Activated T-helper 2 cell treated with anti-CD3 and anti-CD28 coated beads, Interferon-gamma antibody, Interleukin-2, Interleukin-4, amounts not matched to agents 10 μg/mL and 5 μg/mL and 100 μg/mL, durations not matched to agents 14 hours and 24 hours and 36 hours (primary cell): ENCODE data around the gene CPNE4. TPM values are rescaled to one million over a fixed set of nuclear protein-coding genes. Genes with fewer than 3 reads are reported as not detected.

Experiments used
- DNase-seq: peaks from one replicate; pipeline ENCODE4 v3.0.0; 2021; ENCODE audit warnings: low spot score
- H3K27ac Mint-ChIP-seq: one replicate; pipeline ENCODE4 v1.8.0; 2021; ENCODE audit warnings: mixed read lengths
- H3K27me3 Mint-ChIP-seq: one replicate; pipeline ENCODE4 v1.8.0; 2021; ENCODE audit warnings: low read depth, mixed read lengths
- H3K36me3 Mint-ChIP-seq: one replicate; pipeline ENCODE4 v1.8.0; 2021; ENCODE audit warnings: low read depth, mixed read lengths
- H3K4me1 Mint-ChIP-seq: one replicate; pipeline ENCODE4 v1.8.0; 2021; ENCODE audit warnings: low read depth, mixed read lengths
- H3K4me3 Mint-ChIP-seq: one replicate; pipeline ENCODE4 v1.8.0; 2021; ENCODE audit warnings: low read depth, mild to moderate bottlenecking, moderate library complexity, mixed read lengths
- H3K9me3 Mint-ChIP-seq: one replicate; pipeline ENCODE4 v1.8.0; 2021; ENCODE audit warnings: mixed read lengths
- intact Hi-C: fragments of 100-400 bp; cut with micrococcal nuclease; formaldehyde crosslinking; loops from one replicate; pipeline ENCODE4 v1.15.1; 2023
- total RNA-seq: library from RNA; stranded (reverse); gene quantifications from 2 replicates; pipeline ENCODE4 v1.2.3, GENCODE V29; 2022

Gene CPNE4
- total RNA-seq, 1 donor from 2014 or later: not detected

DNA sequence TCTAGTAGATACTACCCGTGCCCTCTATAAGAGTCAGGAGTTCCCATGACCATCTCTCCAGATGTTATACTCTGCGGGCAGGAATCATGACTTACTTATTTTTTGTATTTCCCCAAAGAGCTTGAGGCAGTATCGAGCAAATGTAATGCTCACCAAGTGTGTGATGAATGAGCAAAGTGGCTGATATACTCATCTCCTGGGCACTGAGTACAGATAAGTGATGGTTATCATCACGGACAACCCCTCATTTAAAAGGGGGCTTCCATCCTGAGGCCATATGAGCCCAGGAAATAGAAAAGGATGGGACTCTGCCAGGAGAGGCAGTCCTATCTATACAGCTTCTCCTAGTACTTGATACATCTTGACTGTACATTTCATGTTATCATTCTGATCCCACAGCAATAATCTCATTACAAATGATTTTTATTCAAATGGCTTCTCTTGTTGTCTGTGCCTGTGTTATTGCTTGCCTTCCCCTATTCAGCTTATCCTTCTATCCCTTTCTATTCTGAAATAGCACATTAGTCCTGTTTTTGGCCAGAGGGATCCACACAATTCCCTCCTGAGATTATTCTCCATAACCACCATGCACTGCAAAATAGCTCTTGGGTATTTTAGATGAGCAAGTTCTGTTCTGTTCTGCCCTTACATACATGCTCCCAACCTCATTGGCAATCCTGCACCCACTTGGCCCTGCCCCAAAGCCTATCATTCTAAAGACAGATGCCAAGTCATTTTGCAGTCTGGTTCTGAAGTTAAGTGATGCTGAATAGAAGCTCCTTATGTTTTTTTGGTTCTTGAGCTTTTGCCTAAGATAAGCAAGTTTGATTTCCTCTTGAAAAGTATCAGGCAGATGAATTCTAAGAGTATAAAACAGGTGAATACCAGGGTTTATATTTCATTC is 484.0 kb downstream of the CPNE4 start:
- Mint-ChIP-seq H3K9me3 (no peaks in the 10 kb centered on the region), H3K27ac (no peak overlapping the region), H3K4me3 (no peak overlapping the region), H3K4me1 (peaks cover 22% of the 10 kb centered on the region), H3K27me3 (peaks cover 41% of the 10 kb centered on the region), H3K36me3 (no peaks in the 10 kb centered on the region)
- intact Hi-C loops: no loop called here
- no peak for DNase-seq

DNA sequence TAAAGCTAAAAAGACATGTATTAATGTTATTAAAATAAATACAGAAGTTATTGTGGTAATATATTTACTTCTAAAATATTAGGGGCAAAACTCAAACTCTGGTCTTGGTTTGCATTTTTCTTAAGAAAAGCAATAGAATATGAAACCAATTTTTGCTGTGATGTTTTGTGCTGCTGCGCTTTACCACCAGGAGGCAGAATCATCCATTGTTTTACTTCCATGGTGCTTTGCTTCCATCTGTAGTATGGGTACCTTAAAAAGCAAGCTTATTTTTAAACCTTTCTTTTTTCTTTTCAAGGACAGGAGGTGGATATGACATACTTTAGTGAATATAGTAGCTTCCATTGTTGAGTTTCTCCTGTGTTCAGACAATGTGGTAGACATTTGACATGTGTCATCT is 485.5 kb downstream of the CPNE4 start:
- Mint-ChIP-seq H3K36me3 (no peaks in the 10 kb centered on the region), H3K4me3 (no peak overlapping the region), H3K9me3 (no peaks in the 10 kb centered on the region), H3K27ac (no peak overlapping the region), H3K4me1 (peaks cover 21% of the 10 kb centered on the region), H3K27me3 (peaks cover 43% of the 10 kb centered on the region)
- intact Hi-C loops: loop anchor here (1.0 kb wide), 1 partner anchor 480 kb away; no protein-coding TSS in a partner anchor
- DNase-seq: no peak

DNA sequence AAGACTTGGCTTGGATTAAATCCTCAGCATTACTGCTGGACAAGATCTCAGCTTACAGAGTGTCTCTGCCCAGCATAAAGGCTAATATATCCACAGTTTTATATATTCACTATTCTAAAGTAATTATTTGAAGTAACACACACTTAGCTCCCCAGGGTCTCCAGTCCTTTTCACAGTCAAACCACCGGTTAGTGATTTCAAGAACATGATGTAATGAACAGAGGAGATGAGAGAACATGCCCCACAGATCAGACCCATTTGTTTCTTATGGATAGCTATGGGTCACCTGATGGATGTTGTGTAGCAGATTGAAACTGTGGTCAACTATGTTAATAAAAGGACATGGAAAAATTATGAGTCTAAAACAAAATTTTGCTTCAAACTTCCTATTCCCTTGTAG is 487.2 kb downstream of the CPNE4 start:
- no peak overlapping the region for H3K4me3 Mint-ChIP-seq
- peaks cover 48% of the 10 kb centered on the region for H3K27me3 Mint-ChIP-seq
- no peaks in the 10 kb centered on the region for H3K36me3 Mint-ChIP-seq
- no peak overlapping the region for H3K27ac Mint-ChIP-seq
- peaks cover 4% of the 10 kb centered on the region for H3K4me1 Mint-ChIP-seq
- intact Hi-C loops: no loop called here
- no peak for DNase-seq
- no peaks in the 10 kb centered on the region for H3K9me3 Mint-ChIP-seq

DNA sequence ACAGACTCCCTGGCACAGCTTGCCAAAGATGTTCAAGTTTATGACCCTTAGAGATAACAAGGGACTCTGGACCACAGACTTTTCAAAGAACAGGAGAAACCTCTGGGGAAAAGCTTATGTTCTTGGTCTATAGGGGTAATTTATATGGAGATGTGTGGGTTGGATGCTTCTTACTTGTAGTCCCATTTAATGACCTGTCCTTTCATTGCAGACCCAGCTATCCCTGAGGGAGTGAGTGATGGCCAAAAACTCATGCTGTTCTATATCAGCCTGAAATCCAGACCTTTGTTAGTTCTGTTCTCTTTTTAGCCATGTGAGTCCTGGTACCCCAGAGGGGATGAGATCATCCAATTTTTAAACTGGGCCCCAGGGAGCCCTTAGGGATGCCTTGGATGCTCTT is 488.4 kb downstream of the CPNE4 start:
- no peak for DNase-seq

DNA sequence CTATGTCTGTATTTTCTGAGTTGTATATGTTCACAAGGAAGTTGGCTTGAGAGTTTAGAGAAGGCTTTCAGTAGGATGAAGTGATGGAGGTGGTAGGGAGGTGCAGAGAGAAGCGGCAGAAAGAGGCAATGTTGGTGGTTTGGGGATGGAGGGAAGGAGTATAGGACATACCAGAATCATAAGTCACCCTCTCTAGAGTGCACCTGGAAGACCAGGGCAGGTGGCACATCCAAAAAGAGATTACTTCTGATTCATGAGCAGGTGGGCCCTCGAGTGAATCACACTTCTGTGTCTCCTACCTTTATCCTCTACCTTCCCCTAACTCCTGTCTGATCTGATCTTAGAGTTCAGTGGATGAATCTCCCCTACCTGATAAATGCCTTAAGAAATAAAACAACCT is 490.3 kb downstream of the CPNE4 start:
- Mint-ChIP-seq H3K9me3 (no peaks in the 10 kb centered on the region), H3K27ac (no peak overlapping the region), H3K36me3 (no peaks in the 10 kb centered on the region), H3K4me3 (no peak overlapping the region), H3K27me3 (peaks cover 37% of the 10 kb centered on the region), H3K4me1 (no peaks in the 10 kb centered on the region)
- no peak for DNase-seq
- intact Hi-C loops: no loop called here

More for the DNA sequence above, 488.4 kb downstream of the CPNE4 start:
- H3K4me1 Mint-ChIP-seq: no peaks in the 10 kb centered on the region
- H3K27ac Mint-ChIP-seq: no peak overlapping the region
- H3K36me3 Mint-ChIP-seq: no peaks in the 10 kb centered on the region
- intact Hi-C loops: no loop called here
- H3K4me3 Mint-ChIP-seq: no peak overlapping the region
- no peaks in the 10 kb centered on the region for H3K9me3 Mint-ChIP-seq
- H3K27me3 Mint-ChIP-seq: peaks cover 42% of the 10 kb centered on the region

DNA sequence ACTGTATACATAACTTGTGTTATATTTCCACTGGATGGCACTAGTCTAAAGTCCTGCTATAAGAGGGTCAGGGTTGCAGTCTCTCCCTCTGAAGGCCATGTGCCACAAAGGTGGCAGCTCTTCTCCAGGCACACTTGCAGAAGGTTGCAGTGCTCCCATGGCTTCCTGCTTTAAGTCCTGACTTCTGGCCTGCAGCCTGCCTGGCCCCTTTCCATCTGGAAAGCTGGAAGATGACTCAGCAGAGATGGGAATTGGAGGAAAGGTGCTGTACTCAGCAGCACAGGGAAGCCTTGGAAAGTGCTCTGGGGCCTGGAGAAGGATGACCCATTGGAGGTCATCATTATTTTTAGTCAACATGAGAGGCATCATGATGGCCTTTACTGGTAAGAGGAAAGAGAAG is 491.1 kb downstream of the CPNE4 start:
- Mint-ChIP-seq H3K4me3 (no peak overlapping the region), H3K27me3 (peaks cover 36% of the 10 kb centered on the region), H3K4me1 (no peaks in the 10 kb centered on the region), H3K27ac (no peak overlapping the region), H3K9me3 (no peaks in the 10 kb centered on the region), H3K36me3 (no peaks in the 10 kb centered on the region)
- intact Hi-C loops: no loop called here
- no peak for DNase-seq

DNA sequence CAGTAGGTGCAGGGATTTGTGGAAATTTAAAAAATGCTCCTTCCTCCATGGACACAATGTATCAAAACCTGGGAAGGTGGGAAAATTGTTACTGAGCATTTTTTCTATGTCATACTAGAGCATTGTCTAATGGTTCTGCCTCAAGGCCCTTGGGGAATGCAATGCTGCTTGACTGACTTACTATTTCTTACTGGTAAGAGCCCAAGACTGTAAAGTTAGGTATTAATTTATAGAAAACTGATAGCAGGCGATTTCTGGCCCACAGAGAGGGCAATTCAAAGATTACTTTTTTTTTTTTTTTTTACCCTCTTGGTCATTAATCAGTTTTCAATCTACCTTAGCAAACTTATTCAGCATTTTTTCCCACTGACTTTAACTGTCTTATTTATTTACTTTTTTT is 493.5 kb downstream of the CPNE4 start:
- Mint-ChIP-seq H3K4me1 (no peaks in the 10 kb centered on the region), H3K4me3 (no peak overlapping the region), H3K27me3 (peaks cover 34% of the 10 kb centered on the region), H3K9me3 (no peaks in the 10 kb centered on the region), H3K27ac (no peak overlapping the region), H3K36me3 (no peaks in the 10 kb centered on the region)
- intact Hi-C loops: no loop called here
- no peak for DNase-seq

DNA sequence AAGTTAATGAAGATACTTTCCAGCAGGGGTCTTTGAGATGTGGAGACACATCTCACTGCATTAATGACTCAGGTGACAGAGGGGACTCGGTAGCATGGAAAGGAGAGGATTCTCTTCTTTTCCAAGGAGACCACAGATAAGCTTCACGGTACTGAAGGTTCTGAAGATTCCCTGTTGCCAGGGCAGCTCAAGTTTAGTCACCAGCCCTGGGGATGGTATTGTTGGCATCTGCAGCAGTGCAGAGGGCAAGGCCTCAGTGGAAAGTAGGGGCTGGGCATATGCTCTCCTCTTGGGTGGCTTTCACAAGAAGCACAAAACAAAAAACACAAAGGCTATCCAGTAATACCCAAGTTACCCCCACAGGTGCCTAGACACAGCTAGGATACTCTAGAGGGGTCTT is 494.0 kb downstream of the CPNE4 start:
- Mint-ChIP-seq H3K9me3 (no peaks in the 10 kb centered on the region), H3K4me3 (no peak overlapping the region), H3K36me3 (no peaks in the 10 kb centered on the region), H3K27me3 (peaks cover 38% of the 10 kb centered on the region), H3K4me1 (no peaks in the 10 kb centered on the region), H3K27ac (no peak overlapping the region)
- DNase-seq: no peak
- intact Hi-C loops: no loop called here

DNA sequence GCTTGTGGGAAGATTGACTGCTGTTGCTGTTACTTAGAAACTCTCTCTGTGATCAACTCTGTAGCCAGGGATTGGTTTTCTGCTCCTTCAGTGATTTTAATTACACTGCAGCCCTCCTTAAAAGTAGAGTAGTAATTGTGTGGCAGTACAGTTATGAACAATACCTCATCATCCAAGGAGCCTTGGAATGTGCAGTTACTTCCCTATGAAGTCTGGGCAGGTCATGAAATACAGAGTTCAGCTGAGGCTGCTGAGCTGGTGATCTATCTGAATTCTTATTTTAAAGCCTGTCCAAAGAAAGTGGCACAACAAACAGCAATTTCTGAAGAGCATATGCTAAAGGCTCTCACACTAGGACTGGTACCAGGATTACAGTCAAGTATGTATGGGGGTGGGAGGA is 494.7 kb downstream of the CPNE4 start:
- H3K4me1 Mint-ChIP-seq: no peaks in the 10 kb centered on the region
- no peak overlapping the region for H3K27ac Mint-ChIP-seq
- no peaks in the 10 kb centered on the region for H3K36me3 Mint-ChIP-seq
- intact Hi-C loops: no loop called here
- H3K4me3 Mint-ChIP-seq: no peak overlapping the region
- no peak for DNase-seq
- H3K9me3 Mint-ChIP-seq: no peaks in the 10 kb centered on the region
- H3K27me3 Mint-ChIP-seq: peaks cover 43% of the 10 kb centered on the region

DNA sequence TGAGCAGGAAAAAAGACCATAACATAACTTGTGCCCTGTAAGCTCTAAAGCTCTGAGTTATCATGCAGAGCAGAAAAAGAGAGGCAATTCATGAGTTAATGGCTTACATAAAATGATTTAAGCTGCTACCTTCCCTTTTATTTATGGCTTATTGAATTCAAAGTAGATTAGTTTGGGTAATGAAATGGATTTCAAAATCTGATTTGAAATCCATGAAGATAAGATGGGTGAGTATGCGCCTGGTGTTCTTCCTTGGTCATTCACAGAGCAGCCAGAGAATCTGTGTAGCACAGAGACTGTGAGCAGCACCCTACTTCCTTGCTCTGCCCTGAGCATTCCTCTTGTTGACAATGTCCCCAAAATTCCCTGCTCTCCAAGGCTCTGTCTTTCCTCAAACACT is 495.8 kb downstream of the CPNE4 start:
- intact Hi-C loops: no loop called here
- DNase-seq: no peak
- no peaks in the 10 kb centered on the region for H3K9me3 Mint-ChIP-seq
- H3K27ac Mint-ChIP-seq: no peak overlapping the region
- H3K4me1 Mint-ChIP-seq: no peaks in the 10 kb centered on the region
- H3K27me3 Mint-ChIP-seq: peaks cover 37% of the 10 kb centered on the region
- no peak overlapping the region for H3K4me3 Mint-ChIP-seq
- no peaks in the 10 kb centered on the region for H3K36me3 Mint-ChIP-seq

DNA sequence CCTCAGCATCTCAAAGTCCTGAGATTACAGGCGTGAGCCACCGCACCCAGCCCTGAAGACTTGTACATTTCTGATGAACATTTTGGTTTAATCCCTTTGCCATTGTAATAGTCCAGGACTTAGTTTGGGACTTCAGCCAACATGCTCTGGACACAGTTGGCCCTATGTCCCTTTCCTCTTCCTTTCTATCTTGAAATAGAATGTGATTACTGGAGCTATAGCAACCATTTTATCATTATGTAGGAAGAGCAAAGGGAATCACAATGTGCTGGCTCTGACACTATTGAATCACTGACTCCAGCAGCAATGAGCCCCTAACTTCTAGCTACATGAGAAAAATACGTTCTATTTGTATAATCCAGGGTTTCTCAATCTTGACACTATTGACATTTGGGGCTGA is 497.3 kb downstream of the CPNE4 start:
- Mint-ChIP-seq H3K36me3 (no peaks in the 10 kb centered on the region), H3K9me3 (no peaks in the 10 kb centered on the region), H3K4me1 (no peaks in the 10 kb centered on the region), H3K4me3 (no peak overlapping the region), H3K27ac (no peak overlapping the region), H3K27me3 (peaks cover 41% of the 10 kb centered on the region)
- intact Hi-C loops: no loop called here
- DNase-seq: no peak

DNA sequence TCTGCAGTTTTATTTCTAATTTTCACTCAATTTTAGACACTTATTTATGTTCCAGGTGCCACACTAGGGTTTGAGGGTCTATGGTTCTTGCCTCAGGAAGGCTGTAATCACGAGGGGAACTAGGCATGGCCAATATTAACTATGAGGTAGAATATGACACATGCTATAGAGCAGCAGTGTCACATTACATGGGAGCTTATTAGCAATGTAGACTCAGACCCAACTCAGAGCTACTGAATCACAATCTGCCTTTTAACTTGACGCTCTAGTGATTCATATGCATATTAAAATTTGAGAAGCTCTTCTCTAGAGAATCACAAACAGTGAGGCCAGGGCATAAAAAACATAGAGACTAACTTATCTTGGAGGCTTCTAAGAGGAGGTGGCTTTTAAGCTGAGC is 499.2 kb downstream of the CPNE4 start:
- H3K4me1 Mint-ChIP-seq: no peaks in the 10 kb centered on the region
- H3K27me3 Mint-ChIP-seq: peaks cover 52% of the 10 kb centered on the region
- no peak overlapping the region for H3K27ac Mint-ChIP-seq
- no peaks in the 10 kb centered on the region for H3K36me3 Mint-ChIP-seq
- no peak for DNase-seq
- H3K9me3 Mint-ChIP-seq: no peaks in the 10 kb centered on the region
- no peak overlapping the region for H3K4me3 Mint-ChIP-seq
- intact Hi-C loops: no loop called here

DNA sequence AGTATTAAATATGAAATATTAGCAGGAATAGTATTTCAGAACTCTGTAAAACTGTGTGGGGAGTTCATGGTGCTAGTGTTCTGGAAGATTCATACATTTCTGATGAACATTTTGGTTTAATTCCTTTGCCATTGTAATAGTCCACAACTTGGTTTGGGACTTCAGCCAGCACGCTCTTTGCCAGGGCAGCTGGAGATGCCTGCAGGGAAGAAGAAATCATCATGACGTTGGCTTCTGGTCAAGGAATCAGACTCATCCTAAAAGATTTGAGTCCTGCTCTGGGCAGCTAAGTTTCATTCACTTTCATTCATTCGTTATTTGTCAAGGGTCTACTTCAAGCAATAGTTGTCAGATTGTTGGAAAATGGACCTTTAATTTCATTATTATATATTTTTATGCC is 499.7 kb downstream of the CPNE4 start:
- no peaks in the 10 kb centered on the region for H3K36me3 Mint-ChIP-seq
- H3K27ac Mint-ChIP-seq: no peak overlapping the region
- peaks cover 50% of the 10 kb centered on the region for H3K27me3 Mint-ChIP-seq
- no peak overlapping the region for H3K4me3 Mint-ChIP-seq
- DNase-seq: no peak
- no peaks in the 10 kb centered on the region for H3K4me1 Mint-ChIP-seq
- intact Hi-C loops: no loop called here
- H3K9me3 Mint-ChIP-seq: no peaks in the 10 kb centered on the region
